LNCaP clone FGC (cell line): Measurements from ENCODE around the gene BLOC1S4.

Experiments used
- DNase-seq: peaks from one replicate; pipeline ENCODE4 v3.0.0-alpha.2; 2011; ENCODE audit warnings: low read depth
- H3K4me3 ChIP-seq: 2 replicates; pipeline ENCODE4 v1.5.1; 2011; ENCODE audit warnings: mild to moderate bottlenecking, low read depth, low read length, control low read depth
- CTCF ChIP-seq: IDR thresholded peaks from 2 replicates; pipeline ENCODE4 v1.5.1; 2012; ENCODE audit warnings: mild to moderate bottlenecking; ENCODE audit not compliant: control insufficient read depth, insufficient read depth; ENCODE audit errors: extremely low read depth

The BLOC1S4 gene

GRCh38 chr4:6699903-6700302 is 16.1 kb upstream of the BLOC1S4 start:
- TF ChIP-seq CTCF, result no peak
- DNase-seq, result no peak
- no peak overlapping the region for H3K4me3 ChIP-seq

GRCh38 chr4:6701371-6701770 is 14.6 kb upstream of the BLOC1S4 start:
- TF ChIP-seq CTCF, result no peak
- DNase-seq, result no peak
- no peak overlapping the region for H3K4me3 ChIP-seq

- no peak for TF ChIP-seq CTCF
Observed at GRCh38 chr4:6702761-6703160, 13.2 kb upstream of the BLOC1S4 start.

GRCh38 chr4:6703786-6704185 is 12.2 kb upstream of the BLOC1S4 start:
- DNase-seq, result peak; percentile 50
- no peak for TF ChIP-seq CTCF
- peak overlapping the region; percentile 23 for H3K4me3 ChIP-seq

More at GRCh38 chr4:6702761-6703160, 13.2 kb upstream of the BLOC1S4 start:
- no peak for DNase-seq
- no peak overlapping the region for H3K4me3 ChIP-seq

GRCh38 chr4:6705646-6706045 is 10.3 kb upstream of the BLOC1S4 start:
- no peak overlapping the region for H3K4me3 ChIP-seq
- DNase-seq, result no peak
- no peak for TF ChIP-seq CTCF

- DNase-seq, result no peak
- no peak overlapping the region for H3K4me3 ChIP-seq
- no peak for TF ChIP-seq CTCF
Observed at GRCh38 chr4:6706173-6706572, 9.8 kb upstream of the BLOC1S4 start.
